Cardiac muscle cell (in vitro differentiated cells and primary cell): ENCODE data around the gene RIMBP2. TPM values are rescaled to one million over a fixed set of nuclear protein-coding genes. Genes with fewer than 3 reads are reported as not detected.

ENCODE experiments used
- DNase-seq, 2 donors: peaks; one replicate each; pipeline versions ENCODE4 v3.0.0 to v3.0.0-alpha.2; 2010 to 2017; ENCODE audit warnings: low read depth in 1 of 2, low spot score in 1 of 2
- H3K27ac ChIP-seq: fragments of 200-600 bp; sonication (generic); 2 replicates; pipeline ENCODE4 v1.5.1; 2016
- H3K27me3 ChIP-seq: fragments of 200-600 bp; sonication (generic); 2 replicates; pipeline ENCODE4 v1.6.0; 2016; ENCODE audit warnings: control low read depth
- H3K36me3 ChIP-seq: fragments of 200-600 bp; sonication (generic); 2 replicates; pipeline ENCODE4 v1.5.1; 2016; ENCODE audit warnings: control low read depth
- H3K4me1 ChIP-seq: fragments of 200-600 bp; sonication (generic); 2 replicates; pipeline ENCODE4 v1.8.1; 2017; ENCODE audit warnings: low read depth, mild to moderate bottlenecking, mixed run types
- H3K4me3 ChIP-seq: fragments of 200-600 bp; sonication (generic); 2 replicates; pipeline ENCODE4 v1.5.1; 2016; ENCODE audit warnings: mild to moderate bottlenecking
- H3K9me3 ChIP-seq: fragments of 200-600 bp; sonication (generic); 2 replicates; pipeline ENCODE4 v1.5.1; 2017; ENCODE audit warnings: low read depth, mild to moderate bottlenecking, control low read depth
- CTCF ChIP-seq: IDR thresholded peaks from 2 replicates; pipeline ENCODE4 v1.5.1; 2012; ENCODE audit warnings: low read depth, mild to moderate bottlenecking, low read length
- polyA plus RNA-seq: library from polyadenylated mRNA; unstranded; fragments of >200 nt; fragmentation: Nextera tagmentation; extraction: Ambion mirVana; gene quantifications from 2 replicates; pipeline ENCODE4 v1.2.1, GENCODE V29; 2016
- total RNA-seq: library from RNA; depleted of rRNA; stranded (reverse); fragments of >200 nt; gene quantifications from 2 replicates; pipeline ENCODE4 v1.2.3, GENCODE V29; 2016

Gene RIMBP2
- total RNA-seq (2.4 and 10.5 TPM in 2 replicates), polyA plus RNA-seq (2.6 and 8.3 TPM in 2 replicates)

- no peak within 1 kb of the TSS for H3K27ac ChIP-seq
- no peaks in the 10 kb centered on the region for H3K9me3 ChIP-seq
- H3K4me3 ChIP-seq = peak within 1 kb of the TSS; percentile 33
- peak; percentile 9 to 77 for DNase-seq
- no peaks in the 10 kb centered on the region for H3K36me3 ChIP-seq
- H3K27me3 ChIP-seq = peaks cover 40% of the 10 kb centered on the region
- peaks cover 6% of the 10 kb centered on the region for H3K4me1 ChIP-seq
- no peak for TF ChIP-seq CTCF
Observed at GRCh38 chr12:130715998-130716968, at the start of gene RIMBP2. Gene RIMBP2, minus strand, starts transcription at chr12:130716299. Its CDS starts 237,286 bp downstream, at chr12:130479013.

GRCh38 chr12:130765186-130765659 lies 49.1 kb upstream of the RIMBP2 start:
- Histone ChIP-seq H3K27ac (no peak overlapping the region), H3K4me1 (no peaks in the 10 kb centered on the region), H3K36me3 (no peaks in the 10 kb centered on the region), H3K4me3 (no peak overlapping the region), H3K9me3 (no peaks in the 10 kb centered on the region), H3K27me3 (peaks cover 12% of the 10 kb centered on the region)
- TF ChIP-seq CTCF = no peak
- peak in 1 of 2 donors; percentile 14 for DNase-seq

GRCh38 chr12:130764475-130765185 lies 48.5 kb upstream of the RIMBP2 start:
- Histone ChIP-seq H3K27me3 (peaks cover 12% of the 10 kb centered on the region), H3K4me1 (no peaks in the 10 kb centered on the region), H3K27ac (no peak overlapping the region), H3K4me3 (no peak overlapping the region), H3K9me3 (no peaks in the 10 kb centered on the region), H3K36me3 (no peaks in the 10 kb centered on the region)
- no peak for TF ChIP-seq CTCF
- peak; percentile 31 to 47 for DNase-seq

- Histone ChIP-seq H3K27me3 (peaks cover 12% of the 10 kb centered on the region), H3K4me3 (no peak overlapping the region), H3K27ac (no peak overlapping the region), H3K36me3 (no peaks in the 10 kb centered on the region), H3K4me1 (no peaks in the 10 kb centered on the region), H3K9me3 (no peaks in the 10 kb centered on the region)
- no peak for TF ChIP-seq CTCF
- peak; percentile 13 to 17 for DNase-seq
Observed at GRCh38 chr12:130764073-130764472, 48.0 kb upstream of the RIMBP2 start.

- H3K27ac ChIP-seq = no peak overlapping the region
- H3K36me3 ChIP-seq = no peaks in the 10 kb centered on the region
- no peaks in the 10 kb centered on the region for H3K4me1 ChIP-seq
- no peak overlapping the region for H3K4me3 ChIP-seq
- no peak for TF ChIP-seq CTCF
- no peaks in the 10 kb centered on the region for H3K9me3 ChIP-seq
- no peak for DNase-seq
- H3K27me3 ChIP-seq = peaks cover 12% of the 10 kb centered on the region
Observed at GRCh38 chr12:130762319-130762675, 46.2 kb upstream of the RIMBP2 start.
